ENCODE results near the gene MATN1.

Gene MATN1

GRCh38 chr1:30675289-30675688 lies 48.1 kb downstream of the MATN1 start:
- Histone ChIP-seq H3K9me3 (ENCODE audit: control insufficient read depth, insufficient read depth, low read length) (peaks cover 18% of the 10 kb centered on the region; the same call in 1 of the 2 replicates), H3K4me2 (ENCODE audit: low read length) (no peak overlapping the region), H3K36me3 (ENCODE audit: control insufficient read depth, low read length) (no peaks in the 10 kb centered on the region), H3K4me1 (ENCODE audit: control insufficient read depth, low read length) (no peaks in the 10 kb centered on the region), H3K4me3 (ENCODE audit: low read length) (no peak overlapping the region), H3K79me2 (ENCODE audit: control insufficient read depth, low read length) (no peaks in the 10 kb centered on the region), H4K20me1 (ENCODE audit: control insufficient read depth, insufficient read depth, low read depth, low read length) (no peaks in the 10 kb centered on the region), H3F3A (ENCODE audit: control insufficient read depth, insufficient read depth) (no peaks in the 10 kb centered on the region), H3K27me3 (ENCODE audit: control insufficient read depth, low read length) (0 out of 2 replicates have a peak, but pooled peaks cover 2% of the 10 kb centered on the region), H3K9me2 (replicated peaks; ENCODE audit: control insufficient read depth, low read length) (no peaks in the 10 kb centered on the region), H3K27ac (ENCODE audit: low read depth, low read length) (no peak overlapping the region)
- no peak for TF ChIP-seq EZH2phosphoT487 (IDR thresholded peaks at IDR 0.05; ENCODE audit: borderline replicate concordance, low read length)
- no peak for TF ChIP-seq CTCF (IDR thresholded peaks at IDR 0.05; ENCODE audit: low read depth, low read length, poor library complexity, severe bottlenecking)

DNA sequence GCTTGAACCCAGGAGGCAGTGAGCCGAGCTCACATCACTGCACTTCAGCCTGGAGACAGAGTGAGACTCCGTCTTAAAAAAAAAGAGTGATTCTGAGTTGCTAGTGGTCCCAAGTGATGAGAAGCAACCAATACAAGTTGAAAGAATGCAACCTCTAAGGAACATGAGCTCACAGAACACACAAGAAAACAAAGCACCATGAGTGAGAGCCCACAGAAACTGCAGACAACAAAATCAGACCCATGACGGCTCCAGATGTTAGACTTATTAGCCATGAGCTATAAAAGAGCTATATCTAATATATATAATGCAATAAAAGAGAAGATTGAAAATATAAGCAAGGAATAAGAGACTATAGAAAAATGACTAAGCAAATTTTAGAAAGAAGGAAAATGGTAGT lies 50.0 kb downstream of the MATN1 start:
- Histone ChIP-seq H3K27ac (ENCODE audit: low read depth, low read length) (no peak overlapping the region), H3K79me2 (ENCODE audit: control insufficient read depth, low read length) (no peaks in the 10 kb centered on the region), H3K4me1 (ENCODE audit: control insufficient read depth, low read length) (no peaks in the 10 kb centered on the region), H3K9me3 (ENCODE audit: control insufficient read depth, insufficient read depth, low read length) (0 out of 2 replicates have a peak, but pooled peaks cover 6% of the 10 kb centered on the region), H3K4me3 (ENCODE audit: low read length) (no peak overlapping the region), H3K36me3 (ENCODE audit: control insufficient read depth, low read length) (no peaks in the 10 kb centered on the region), H4K20me1 (ENCODE audit: control insufficient read depth, insufficient read depth, low read depth, low read length) (no peaks in the 10 kb centered on the region), H3K4me2 (ENCODE audit: low read length) (no peak overlapping the region), H3F3A (ENCODE audit: control insufficient read depth, insufficient read depth) (no peaks in the 10 kb centered on the region), H3K9me2 (replicated peaks; ENCODE audit: control insufficient read depth, low read length) (no peaks in the 10 kb centered on the region), H3K27me3 (ENCODE audit: control insufficient read depth, low read length) (0 out of 2 replicates have a peak, but pooled peaks cover 2% of the 10 kb centered on the region)
- no peak for TF ChIP-seq EZH2phosphoT487 (IDR thresholded peaks at IDR 0.05; ENCODE audit: borderline replicate concordance, low read length)
- no peak for TF ChIP-seq CTCF (IDR thresholded peaks at IDR 0.05; ENCODE audit: low read depth, low read length, poor library complexity, severe bottlenecking)

GRCh38 chr1:30672661-30673060 lies 50.7 kb downstream of the MATN1 start:
- H3K9me3 ChIP-seq (ENCODE audit: control insufficient read depth, insufficient read depth, low read length) = 0 out of 2 replicates have a peak, but pooled peaks cover 6% of the 10 kb centered on the region
- TF ChIP-seq EZH2phosphoT487 (IDR thresholded peaks at IDR 0.05; ENCODE audit: borderline replicate concordance, low read length) (no peak), CTCF (IDR thresholded peaks at IDR 0.05; ENCODE audit: low read depth, low read length, poor library complexity, severe bottlenecking) (no peak)
- no peaks in the 10 kb centered on the region for H3K4me1 ChIP-seq (ENCODE audit: control insufficient read depth, low read length)
- 0 out of 2 replicates have a peak, but pooled peaks cover 2% of the 10 kb centered on the region for H3K27me3 ChIP-seq (ENCODE audit: control insufficient read depth, low read length)
- H3K79me2 ChIP-seq (ENCODE audit: control insufficient read depth, low read length) = no peaks in the 10 kb centered on the region
- H3K4me3 ChIP-seq (ENCODE audit: low read length) = no peak overlapping the region
- H3K4me2 ChIP-seq (ENCODE audit: low read length) = no peak overlapping the region
- no peaks in the 10 kb centered on the region for H3K9me2 ChIP-seq (replicated peaks; ENCODE audit: control insufficient read depth, low read length)
- no peaks in the 10 kb centered on the region for H4K20me1 ChIP-seq (ENCODE audit: control insufficient read depth, insufficient read depth, low read depth, low read length)
- no peaks in the 10 kb centered on the region for H3F3A ChIP-seq (ENCODE audit: control insufficient read depth, insufficient read depth)
- H3K27ac ChIP-seq (ENCODE audit: low read depth, low read length) = no peak overlapping the region
- no peaks in the 10 kb centered on the region for H3K36me3 ChIP-seq (ENCODE audit: control insufficient read depth, low read length)
